PFSK-1 (cell line): Measurements from ENCODE around the gene FADS1.

Experiments used
- POLR2AphosphoS5 ChIP-seq: IDR thresholded peaks from 2 replicates; pipeline ENCODE4 v1.6.1; 2012; ENCODE audit warnings: low read depth, mild to moderate bottlenecking, control low read depth, low read length, moderate library complexity
- REST ChIP-seq, 2 experiments: IDR thresholded peaks; 2 replicates each; pipeline versions ENCODE4 v1.6.1 to v1.8.0; 2011 to 2012; ENCODE audit warnings: low read depth in 2 of 2, low read length in 2 of 2, control low read depth in 1 of 2, inconsistent platforms in 1 of 2, mild to moderate bottlenecking in 1 of 2, moderate library complexity in 1 of 2; ENCODE audit not compliant: insufficient read depth in 1 of 2
- TAF1 ChIP-seq: IDR thresholded peaks from 2 replicates; pipeline ENCODE4 v1.6.1; 2012; ENCODE audit warnings: low read length, control low read depth, borderline replicate concordance; ENCODE audit not compliant: insufficient read depth

GRCh38 chr11:61847914-61848581, 31.2 kb upstream of the FADS1 start:
- TF ChIP-seq TAF1 (no peak), POLR2AphosphoS5 (no peak), REST (IDR thresholded peaks at IDR 0.05; ENCODE audit: insufficient read depth in 1 of 2, low read depth in 2 of 2, low read length in 2 of 2) (no peak)
